HG02763 (cell line): ENCODE measurements around the gene ATP6V1G2.
"Not testable (repeated sequence)": the region's sequence is repeated elsewhere in the genome, so short reads cannot be mapped to it uniquely, and the experiment has no call there.

Source experiments
- ATAC-seq: cut with Tn5 transposase; IDR thresholded peaks from one replicate; pipeline ENCODE4 v1.9.1; 2021; ENCODE audit warnings: mild to moderate bottlenecking, moderate library complexity; ENCODE audit not compliant: unreplicated experiment

The ATP6V1G2 gene

GRCh38 chr6:31546339-31546957, at the start of gene ATP6V1G2:
Gene ATP6V1G2 (minus strand): TSS chr6:31546608. CDS start chr6:31546559, 49 bp downstream.
- peak; percentile 41 for ATAC-seq

- no peak for ATAC-seq
These were observed 46.0 kb upstream of the ATP6V1G2 start for GRCh38 chr6:31592396-31592771.

GRCh38 chr6:31590691-31591090, 44.3 kb upstream of the ATP6V1G2 start:
- ATAC-seq, result not testable (repeated sequence)

GRCh38 chr6:31588871-31589650, 42.7 kb upstream of the ATP6V1G2 start:
- no peak for ATAC-seq

- ATAC-seq, result no peak
These were observed 41.7 kb upstream of the ATP6V1G2 start for GRCh38 chr6:31587791-31588777.

- ATAC-seq, result no peak
These were observed 40.3 kb upstream of the ATP6V1G2 start for GRCh38 chr6:31586599-31587281.

GRCh38 chr6:31586008-31586407, 39.6 kb upstream of the ATP6V1G2 start, which contains the start of gene LST1:
Gene LST1 (plus strand): TSS chr6:31586277. CDS start chr6:31587300, 1,023 bp downstream.
- ATAC-seq, result no peak

GRCh38 chr6:31585491-31585890, 39.1 kb upstream of the ATP6V1G2 start:
- ATAC-seq, result no peak

- no peak for ATAC-seq
These were observed 35.8 kb upstream of the ATP6V1G2 start, which contains the start of gene LTB for GRCh38 chr6:31582230-31582643. Gene LTB (minus strand): TSS chr6:31582424. CDS start chr6:31582417, 7 bp downstream.

GRCh38 chr6:31581434-31582229, 35.2 kb upstream of the ATP6V1G2 start:
- ATAC-seq, result no peak

GRCh38 chr6:31580807-31581433, 34.5 kb upstream of the ATP6V1G2 start:
- peak; percentile 58 for ATAC-seq

GRCh38 chr6:31580438-31580740, 34.0 kb upstream of the ATP6V1G2 start:
- no peak for ATAC-seq

GRCh38 chr6:31579546-31580437, 33.4 kb upstream of the ATP6V1G2 start:
- ATAC-seq, result no peak

GRCh38 chr6:31579119-31579505, 32.7 kb upstream of the ATP6V1G2 start:
- ATAC-seq, result no peak

- ATAC-seq, result no peak
These were observed 32.0 kb upstream of the ATP6V1G2 start for GRCh38 chr6:31578184-31579118.

GRCh38 chr6:31577579-31577966, 31.2 kb upstream of the ATP6V1G2 start:
- ATAC-seq, result no peak

GRCh38 chr6:31576897-31577578, 30.6 kb upstream of the ATP6V1G2 start:
- no peak for ATAC-seq
